AG04450 (cell line): ENCODE data around the gene GLRA2. TPM values are rescaled to one million over a fixed set of nuclear protein-coding genes. Genes with fewer than 3 reads are reported as not detected.

Experiments
- CTCF ChIA-PET: fragments of 300-600, 350-600 bp; formaldehyde crosslinking; extraction: SDS; loops from one replicate; lab custom pipeline; 2022; ENCODE audit warnings: antibody characterized with exemption, inconsistent platforms; lab: Charles Lee
- POLR2A ChIA-PET: fragments of 350-600 bp; formaldehyde crosslinking; extraction: SDS; loops from one replicate; lab custom pipeline; 2021; ENCODE audit warnings: antibody characterized with exemption, inconsistent platforms; lab: Yijun Ruan, JAX
- DNase-seq: peaks from one replicate; pipeline ENCODE4 v3.0.0-alpha.2; 2011; ENCODE audit warnings: low read depth, low spot score
- H3K27ac ChIP-seq: one replicate; pipeline ENCODE4 v1.5.1; 2012; ENCODE audit warnings: low read depth, low read length, control low read depth
- H3K27me3 ChIP-seq: one replicate; pipeline ENCODE4 v1.6.0; 2012; ENCODE audit warnings: low read length; ENCODE audit not compliant: control insufficient read depth, insufficient read depth
- H3K4me3 ChIP-seq: 2 replicates; pipeline ENCODE4 v1.5.1; 2011; ENCODE audit warnings: mild to moderate bottlenecking, low read depth, low read length, control low read depth
- H3K9me3 ChIP-seq: 2 replicates; pipeline ENCODE4 v1.5.1; 2012; ENCODE audit warnings: low read length; ENCODE audit not compliant: control insufficient read depth, insufficient read depth
- polyA plus RNA-seq: library from polyadenylated mRNA; depleted of rRNA; stranded (reverse); fragments of >200 nt; gene quantifications from 2 replicates; pipeline ENCODE4 v1.2.3, GENCODE V29; 2011
- TF ChIP-seq, protein P1 (sequence below): IDR thresholded peaks from 2 replicates; pipeline ENCODE4 v1.5.1; 2011; ENCODE audit warnings: low read depth, low read length, control low read depth, inconsistent platforms

The GLRA2 gene
- polyA plus RNA-seq, 1 experiment: not detected

- no peaks in the 10 kb centered on the region for H3K27me3 ChIP-seq
- CTCF ChIA-PET: no interaction called here
- POLR2A ChIA-PET: no interaction called here
- H3K9me3 ChIP-seq: no peaks in the 10 kb centered on the region
- no peak overlapping the region for H3K4me3 ChIP-seq
- no peak overlapping the region for H3K27ac ChIP-seq
- TF ChIP-seq, protein P1, sequence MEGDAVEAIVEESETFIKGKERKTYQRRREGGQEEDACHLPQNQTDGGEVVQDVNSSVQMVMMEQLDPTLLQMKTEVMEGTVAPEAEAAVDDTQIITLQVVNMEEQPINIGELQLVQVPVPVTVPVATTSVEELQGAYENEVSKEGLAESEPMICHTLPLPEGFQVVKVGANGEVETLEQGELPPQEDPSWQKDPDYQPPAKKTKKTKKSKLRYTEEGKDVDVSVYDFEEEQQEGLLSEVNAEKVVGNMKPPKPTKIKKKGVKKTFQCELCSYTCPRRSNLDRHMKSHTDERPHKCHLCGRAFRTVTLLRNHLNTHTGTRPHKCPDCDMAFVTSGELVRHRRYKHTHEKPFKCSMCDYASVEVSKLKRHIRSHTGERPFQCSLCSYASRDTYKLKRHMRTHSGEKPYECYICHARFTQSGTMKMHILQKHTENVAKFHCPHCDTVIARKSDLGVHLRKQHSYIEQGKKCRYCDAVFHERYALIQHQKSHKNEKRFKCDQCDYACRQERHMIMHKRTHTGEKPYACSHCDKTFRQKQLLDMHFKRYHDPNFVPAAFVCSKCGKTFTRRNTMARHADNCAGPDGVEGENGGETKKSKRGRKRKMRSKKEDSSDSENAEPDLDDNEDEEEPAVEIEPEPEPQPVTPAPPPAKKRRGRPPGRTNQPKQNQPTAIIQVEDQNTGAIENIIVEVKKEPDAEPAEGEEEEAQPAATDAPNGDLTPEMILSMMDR: no peak
- DNase-seq: no peak
Measured at GRCh38 chrX:14509325-14510057, 19.8 kb upstream of the GLRA2 start.

DNA sequence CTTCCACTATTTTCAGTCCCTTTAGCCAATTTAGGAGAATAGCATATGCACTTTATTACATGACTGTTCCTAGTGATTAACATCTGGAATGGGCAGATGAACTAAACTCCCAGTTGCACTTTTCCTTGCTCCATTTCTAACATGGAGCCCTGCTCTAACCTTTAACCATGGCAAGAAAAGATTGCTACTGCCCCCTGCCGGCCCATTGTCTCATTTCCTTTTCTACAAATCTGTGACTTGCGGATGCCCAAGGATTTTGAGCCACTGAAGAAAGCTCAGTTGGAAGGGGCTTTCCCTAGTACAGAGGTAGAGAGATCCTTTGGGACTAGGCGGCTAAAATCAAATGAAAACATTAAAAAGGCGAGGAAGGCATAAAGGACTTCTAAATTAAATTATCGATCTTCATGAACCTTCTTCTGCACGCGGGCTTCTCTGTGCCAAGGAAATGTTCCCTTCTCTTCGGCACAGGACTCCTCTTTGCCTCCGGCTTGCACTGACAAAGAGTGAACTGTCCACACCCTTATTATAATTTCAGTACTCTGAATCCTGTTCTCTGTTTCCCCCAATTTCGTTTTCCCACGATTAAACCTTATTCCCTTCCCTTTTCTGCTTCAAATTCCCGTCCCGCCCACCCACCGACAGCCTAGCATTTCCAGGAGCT, 577 bp upstream of the GLRA2 start:
- ChIA-PET CTCF (interaction anchor here (1.1 to 1.3 kb wide), 2 partner anchors 37 to 615 kb away, joined by 3 to 4 read pairs; no protein-coding TSS in a partner anchor), POLR2A (no interaction called here)
- H3K27me3 ChIP-seq: no peaks in the 10 kb centered on the region
- H3K27ac ChIP-seq: no peak overlapping the region
- no peak for DNase-seq
- TF ChIP-seq, protein P1: peak; percentile 25
- no peaks in the 10 kb centered on the region for H3K9me3 ChIP-seq
- H3K4me3 ChIP-seq: no peak overlapping the region

DNA sequence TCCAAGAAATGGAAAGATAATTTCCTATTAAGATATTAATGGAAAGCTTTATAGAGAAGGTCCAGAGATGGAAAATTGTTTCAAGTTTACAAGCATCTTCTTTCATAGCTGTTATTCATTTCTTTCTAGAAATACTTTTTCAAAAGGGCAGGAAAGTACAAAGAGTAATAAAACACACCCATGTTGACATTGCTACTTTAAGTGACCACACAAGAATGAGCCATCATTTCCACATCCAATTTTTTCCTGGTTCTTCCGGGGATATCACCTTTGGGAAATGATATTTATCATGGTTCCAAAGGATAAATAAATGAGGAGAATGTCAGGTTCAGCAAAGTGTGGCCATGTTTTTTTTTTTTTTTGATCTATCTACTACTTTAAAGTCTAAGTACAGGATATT, 4.5 kb downstream of the GLRA2 start:
- Histone ChIP-seq H3K4me3 (no peak overlapping the region), H3K27me3 (no peaks in the 10 kb centered on the region), H3K9me3 (no peaks in the 10 kb centered on the region), H3K27ac (no peak overlapping the region)
- no peak for DNase-seq
- TF ChIP-seq, protein P1: no peak
- POLR2A ChIA-PET: no interaction called here
- CTCF ChIA-PET: no interaction called here

- TF ChIP-seq, protein P1: no peak
- no peaks in the 10 kb centered on the region for H3K9me3 ChIP-seq
- ChIA-PET POLR2A (no interaction called here), CTCF (no interaction called here)
- H3K4me3 ChIP-seq: no peak overlapping the region
- DNase-seq: no peak
- H3K27ac ChIP-seq: no peak overlapping the region
- no peaks in the 10 kb centered on the region for H3K27me3 ChIP-seq
Measured at GRCh38 chrX:14546190-14546589, 16.9 kb downstream of the GLRA2 start.

GRCh38 chrX:14554131-14554715, 24.9 kb downstream of the GLRA2 start:
- Histone ChIP-seq H3K27me3 (no peaks in the 10 kb centered on the region), H3K27ac (no peak overlapping the region), H3K4me3 (no peak overlapping the region), H3K9me3 (no peaks in the 10 kb centered on the region)
- DNase-seq: no peak
- TF ChIP-seq, protein P1: no peak
- ChIA-PET POLR2A (no interaction called here), CTCF (no interaction called here)
